Kidney capillary endothelial cell (primary cell): ENCODE results near the gene RBM6.
"Not testable (repeated sequence)": the region's sequence is repeated elsewhere in the genome, so short reads cannot be mapped to it uniquely, and the experiment has no call there.

Experiments used
- DNase-seq: peaks from one replicate; pipeline ENCODE4 v3.0.0-alpha.2; 2018; ENCODE audit warnings: low spot score

The RBM6 gene

GRCh38 chr3:49939858-49940666, at the start of gene RBM6:
Gene RBM6, plus strand, starts transcription at chr3:49940150. Its CDS starts 22,492 bp downstream, at chr3:49962642.
- DNase-seq: peak; percentile 91

- no peak for DNase-seq
Observed at GRCh38 chr3:49895791-49896190, 44.2 kb upstream of the RBM6 start.

- no peak for DNase-seq
Observed at GRCh38 chr3:49896345-49896744, 43.6 kb upstream of the RBM6 start.

GRCh38 chr3:49898991-49899390, 41.0 kb upstream of the RBM6 start:
- DNase-seq: no peak

- peak; percentile 31 for DNase-seq
Observed at GRCh38 chr3:49899815-49900214, 40.1 kb upstream of the RBM6 start.

GRCh38 chr3:49900491-49901153, 39.3 kb upstream of the RBM6 start:
- DNase-seq: no peak

GRCh38 chr3:49901366-49902339, 38.3 kb upstream of the RBM6 start:
- DNase-seq: no peak

- no peak for DNase-seq
Observed at GRCh38 chr3:49902511-49903345, 37.2 kb upstream of the RBM6 start.

GRCh38 chr3:49903451-49904424, 36.2 kb upstream of the RBM6 start, which contains the start of gene MST1R:
Gene MST1R, minus strand, starts transcription at chr3:49903873. Its CDS starts 264 bp downstream, at chr3:49903609.
- peak; percentile 43 for DNase-seq

GRCh38 chr3:49904448-49904847, 35.5 kb upstream of the RBM6 start:
- not testable (repeated sequence) for DNase-seq

GRCh38 chr3:49906073-49906743, 33.7 kb upstream of the RBM6 start:
- peak; percentile 55 for DNase-seq

GRCh38 chr3:49908373-49909199, 31.4 kb upstream of the RBM6 start:
- DNase-seq: no peak

- no peak for DNase-seq
Observed at GRCh38 chr3:49910409-49911123, 29.4 kb upstream of the RBM6 start.

- DNase-seq: no peak
Observed at GRCh38 chr3:49911124-49911420, 28.9 kb upstream of the RBM6 start.

GRCh38 chr3:49911611-49912010, 28.3 kb upstream of the RBM6 start:
- DNase-seq: no peak

GRCh38 chr3:49912881-49913281, 27.1 kb upstream of the RBM6 start:
- DNase-seq: no peak

- no peak for DNase-seq
Observed at GRCh38 chr3:49914906-49915305, 25.0 kb upstream of the RBM6 start.

GRCh38 chr3:49916686-49917085, 23.3 kb upstream of the RBM6 start:
- no peak for DNase-seq
